Motor neuron (in vitro differentiated cells): Measurements from ENCODE around the gene PUS10. TPM values are rescaled to one million over a fixed set of nuclear protein-coding genes. Genes with fewer than 3 reads are reported as not detected.
A peak's percentile ranks its signal among the peaks of the same experiment; 100 is the strongest.
"Not testable (repeated sequence)": the region's sequence is repeated elsewhere in the genome, so short reads cannot be mapped to it uniquely, and the experiment has no call there.

Source experiments
- ATAC-seq, 8 experiments: fragments of 200-7000 bp; cut with Tn5 transposase; replicated peaks in 6 of 8; 2 replicates each; pipeline ENCODE4 v1.8.0; 2021; ENCODE audit warnings: mild to moderate bottlenecking in 8 of 8, moderate library complexity in 8 of 8
- H3K27ac ChIP-seq, 2 donors: fragments of 250-450 bp; sonication (Bioruptor Pico); 2 replicates each; pipeline ENCODE4 v1.9.0; 2021; ENCODE audit warnings: antibody characterized with exemption in 2 of 2, mild to moderate bottlenecking in 2 of 2, moderate library complexity in 1 of 2
- H3K4me1 ChIP-seq, 2 donors: fragments of 250-450 bp; sonication (Bioruptor Pico); replicated peaks in 1 of 2; 2 replicates each; pipeline ENCODE4 v1.6.1; 2021; ENCODE audit warnings: antibody characterized with exemption in 2 of 2, mild to moderate bottlenecking in 2 of 2, moderate library complexity in 1 of 2
- H3K4me3 ChIP-seq, 5 donors: fragments of 250-450 bp; sonication (Bioruptor Pico); 2 replicates each; pipeline ENCODE4 v1.9.0; 2021; ENCODE audit warnings: antibody characterized with exemption in 5 of 5, mild to moderate bottlenecking in 5 of 5, moderate library complexity in 4 of 5
- WGBS, 10 experiments: fragments of 450-650 bp; shearing (Covaris generic); methylation state at CpG; one replicate each; pipeline ENCODE4 v1.0.0; 2022; 5-methylcytosine and 5-hydroxymethylcytosine counted together
- in situ Hi-C, 9 experiments: fragments of 400-800 bp; cut with MboI; loops; one replicate each; pipeline ENCODE4 v1.15.0; 2021; ENCODE audit warnings: low sequenced_read_pairs in 9 of 9, low pct_unique_long_range_greater_than_20kb in 2 of 9; ENCODE audit not compliant: unreplicated experiment in 9 of 9
- total RNA-seq, 8 experiments: library from RNA; unstranded; fragments of 300-600 nt; gene quantifications; 2 replicates each; pipeline versions ENCODE4 v1.2.3 to v1.2.4, GENCODE V29; 2022

PUS10 gene
- total RNA-seq, 8 experiments from 2014 or later = 5.3 to 17.4 (median 8.8) TPM

GRCh38 chr2:61006486-61007105 lies 11.5 kb downstream of the PUS10 start:
- in situ Hi-C loops = loop anchor here in 2 of 9 experiments (10.0 to 25.0 kb wide), 2 partner anchors 192 to 244 kb away; partner anchors contain the start of gene PAPOLG (in 1 of the 2)
- H3K4me3 ChIP-seq = no peak overlapping the region
- no peak overlapping the region for H3K27ac ChIP-seq
- H3K4me1 ChIP-seq = no peaks in the 10 kb centered on the region
- ATAC-seq = no peak

- Histone ChIP-seq H3K27ac (no peak overlapping the region), H3K4me3 (no peak overlapping the region), H3K4me1 (no peaks in the 10 kb centered on the region)
- WGBS, 10 experiments = 75 to 100% (median 86%) methylated on average over 1 to 3 of the region's 3 CpGs; no CpG with 5 or more reads in 1 of the 10 experiments
- in situ Hi-C loops = loop anchor here in 2 of 9 experiments (10.0 to 25.0 kb wide), 2 partner anchors 191 to 243 kb away; partner anchors contain the start of gene PAPOLG (in 1 of the 2)
- no peak for ATAC-seq
These were observed 12.3 kb downstream of the PUS10 start for GRCh38 chr2:61005736-61006135.

GRCh38 chr2:60998628-60999545 lies 19.2 kb downstream of the PUS10 start:
- 33 to 80% (median 58%) methylated on average over 1 to 4 of the region's 4 CpGs for WGBS, 10 experiments
- no peaks in the 10 kb centered on the region for H3K4me1 ChIP-seq
- H3K27ac ChIP-seq = no peak overlapping the region
- H3K4me3 ChIP-seq = no peak overlapping the region
- in situ Hi-C loops = loop anchor here in 8 of 9 experiments (10.0 to 25.0 kb wide), 5 partner anchors 187 to 294 kb away; no protein-coding TSS in a partner anchor
- ATAC-seq = peak in 5 of 8 experiments; percentile 33 to 57 (median 37)

GRCh38 chr2:60994131-60994530 lies 23.9 kb downstream of the PUS10 start:
- H3K4me1 ChIP-seq = no peaks in the 10 kb centered on the region
- no peak for ATAC-seq
- H3K27ac ChIP-seq = no peak overlapping the region
- in situ Hi-C loops = loop anchor here in 8 of 9 experiments (10.0 to 25.0 kb wide), 5 partner anchors 182 to 289 kb away; no protein-coding TSS in a partner anchor
- H3K4me3 ChIP-seq = no peak overlapping the region

GRCh38 chr2:60992985-60993392 lies 25.1 kb downstream of the PUS10 start:
- no peak overlapping the region for H3K4me3 ChIP-seq
- in situ Hi-C loops = loop anchor here in 8 of 9 experiments (10.0 to 25.0 kb wide), 5 partner anchors 181 to 288 kb away; no protein-coding TSS in a partner anchor
- no peaks in the 10 kb centered on the region for H3K4me1 ChIP-seq
- no peak for ATAC-seq
- H3K27ac ChIP-seq = no peak overlapping the region
- 60 to 100% (median 95%) methylated on average over 1 to 7 of the region's 7 CpGs for WGBS, 10 experiments

- 50 to 100% (median 81%) methylated on average over 1 to 4 of the region's 4 CpGs for WGBS, 10 experiments
- in situ Hi-C loops = loop anchor here in 8 of 9 experiments (10.0 to 25.0 kb wide), 5 partner anchors 179 to 287 kb away; no protein-coding TSS in a partner anchor
- no peak for ATAC-seq
These were observed 26.4 kb downstream of the PUS10 start for GRCh38 chr2:60991644-60992043.

GRCh38 chr2:60989259-60989658 lies 28.8 kb downstream of the PUS10 start:
- no peak overlapping the region for H3K4me3 ChIP-seq
- ATAC-seq = peak in 2 of 8 experiments; percentile 26 to 33
- no peaks in the 10 kb centered on the region for H3K4me1 ChIP-seq
- no peak overlapping the region for H3K27ac ChIP-seq
- 14 to 92% (median 65%) methylated on average over 1 to 2 of the region's 2 CpGs; no CpG with 5 or more reads in 1 of the 10 experiments for WGBS, 10 experiments
- in situ Hi-C loops = loop anchor here in 6 of 9 experiments (25.0 kb wide), 3 partner anchors 177 to 277 kb away; no protein-coding TSS in a partner anchor

More at GRCh38 chr2:60991644-60992043, 26.4 kb downstream of the PUS10 start:
- no peak overlapping the region for H3K27ac ChIP-seq
- H3K4me3 ChIP-seq = no peak overlapping the region
- no peaks in the 10 kb centered on the region for H3K4me1 ChIP-seq

- in situ Hi-C loops = loop anchor here in 6 of 9 experiments (25.0 kb wide), 3 partner anchors 175 to 275 kb away; no protein-coding TSS in a partner anchor
- H3K4me1 ChIP-seq, ATAC-seq, H3K27ac ChIP-seq, H3K4me3 ChIP-seq: not testable (repeated sequence)
- 83 to 100% (median 97%) methylated on average over 1 to 6 of the region's 8 CpGs for WGBS, 10 experiments
These were observed 30.4 kb downstream of the PUS10 start for GRCh38 chr2:60987656-60988055.

GRCh38 chr2:60987041-60987440 lies 31.0 kb downstream of the PUS10 start:
- 58 to 94% (median 83%) methylated on average over 1 to 2 of the region's 2 CpGs; no CpG with 5 or more reads in 1 of the 10 experiments for WGBS, 10 experiments
- Histone ChIP-seq H3K4me1 (no peaks in the 10 kb centered on the region), H3K4me3 (no peak overlapping the region), H3K27ac (no peak overlapping the region)
- in situ Hi-C loops = loop anchor here in 6 of 9 experiments (25.0 kb wide), 3 partner anchors 175 to 275 kb away; no protein-coding TSS in a partner anchor
- no peak for ATAC-seq

- ATAC-seq = no peak
- in situ Hi-C loops = loop anchor here in 6 of 9 experiments (25.0 kb wide), 3 partner anchors 172 to 272 kb away; no protein-coding TSS in a partner anchor
- Histone ChIP-seq H3K27ac (no peak overlapping the region), H3K4me1 (no peaks in the 10 kb centered on the region), H3K4me3 (no peak overlapping the region)
- 67 to 100% (median 89%) methylated on average over 1 of the region's 1 CpG; no CpG with 5 or more reads in 1 of the 10 experiments for WGBS, 10 experiments
These were observed 33.3 kb downstream of the PUS10 start for GRCh38 chr2:60984720-60985119.

GRCh38 chr2:60982066-60982465 lies 36.0 kb downstream of the PUS10 start:
- ATAC-seq, H3K27ac ChIP-seq, H3K4me1 ChIP-seq, H3K4me3 ChIP-seq: not testable (repeated sequence)
- WGBS, 10 experiments = 89 to 100% (median 100%) methylated on average over 1 to 3 of the region's 3 CpGs; no CpG with 5 or more reads in 2 of the 10 experiments
- in situ Hi-C loops = loop anchor here in 6 of 9 experiments (25.0 kb wide), 3 partner anchors 170 to 270 kb away; no protein-coding TSS in a partner anchor

GRCh38 chr2:60980071-60980815 lies 37.8 kb downstream of the PUS10 start:
- ATAC-seq = peak in 3 of 8 experiments; percentile 86 to 97 (median 88)
- no peak overlapping the region for H3K27ac ChIP-seq
- no peaks in the 10 kb centered on the region for H3K4me1 ChIP-seq
- H3K4me3 ChIP-seq = no peak overlapping the region
- 20 to 100% (median 88%) methylated on average over 1 to 3 of the region's 3 CpGs; no CpG with 5 or more reads in 1 of the 10 experiments for WGBS, 10 experiments
- in situ Hi-C loops = loop anchor here in 6 of 9 experiments (25.0 kb wide), 3 partner anchors 168 to 268 kb away; no protein-coding TSS in a partner anchor
